ENCODE measurements around the gene CATSPER1. TPM values are rescaled to one million over a fixed set of nuclear protein-coding genes. Genes with fewer than 3 reads are reported as not detected.

Gene CATSPER1
- polyA plus RNA-seq, 1 of the 3 experiments (the other 2 are of a cell fraction) = 2.2 TPM

- DNase-seq = peak; percentile 35
- Histone ChIP-seq H3K79me2 (ENCODE audit: insufficient read depth) (no peaks in the 10 kb centered on the region), H3K4me2 (no peak overlapping the region), H3K27ac (ENCODE audit: low read depth in 2 of 2, low read length in 1 of 2) (no peak overlapping the region), H3F3A (replicated peaks; ENCODE audit: insufficient read depth) (peaks cover 12% of the 10 kb centered on the region), H4K20me1 (ENCODE audit: insufficient read depth) (no peaks in the 10 kb centered on the region), H2AFZ (ENCODE audit: low read depth) (no peak overlapping the region), H3K36me3 (replicated peaks in 1 of 2; ENCODE audit: control insufficient read depth in 1 of 2, insufficient read depth in 2 of 2, low read length in 1 of 2) (peaks cover 3 to 23% of the 10 kb centered on the region in 2 experiments), H3K9ac (no peak overlapping the region), H3K9me3 (no peaks in the 10 kb centered on the region), H3K4me1 (ENCODE audit: control insufficient read depth in 1 of 2, insufficient read depth in 2 of 2, low read depth in 1 of 2, low read length in 1 of 2) (no peaks in the 10 kb centered on the region), H3K9me2 (no peaks in the 10 kb centered on the region), H3K27me3 (ENCODE audit: insufficient read depth) (no peaks in the 10 kb centered on the region), H3K4me3 (ENCODE audit: low read depth in 2 of 2, low read length in 1 of 2) (no peak overlapping the region)
- ChIA-PET POLR2A (no interaction called here), CTCF (interaction anchor here (1.3 to 20.1 kb wide), 2 partner anchors 10 to 95 kb away, joined by 3 to 261 read pairs; partner anchors contain the start of genes CCDC85B, CTSW and FIBP)
- 88% methylated on average over 10 of the region's 16 CpGs for WGBS (ENCODE audit: low lambda C conversion rate)
- TF ChIP-seq EP300 (IDR thresholded peaks at IDR 0.05; ENCODE audit: borderline replicate concordance in 1 of 2, low read depth in 1 of 2, low read length in 1 of 2) = no peak
These were observed 44.1 kb downstream of the CATSPER1 start for GRCh38 chr11:65981972-65982823.

- POLR2A ChIA-PET = interaction anchor here (1.3 kb wide), 1 partner anchor 92 kb away, joined by 3 read pairs; the partner anchor contains the start of gene FIBP
- no peak overlapping the region for H3K4me2 ChIP-seq
These were observed 45.1 kb downstream of the CATSPER1 start for GRCh38 chr11:65981101-65981740.

DNA sequence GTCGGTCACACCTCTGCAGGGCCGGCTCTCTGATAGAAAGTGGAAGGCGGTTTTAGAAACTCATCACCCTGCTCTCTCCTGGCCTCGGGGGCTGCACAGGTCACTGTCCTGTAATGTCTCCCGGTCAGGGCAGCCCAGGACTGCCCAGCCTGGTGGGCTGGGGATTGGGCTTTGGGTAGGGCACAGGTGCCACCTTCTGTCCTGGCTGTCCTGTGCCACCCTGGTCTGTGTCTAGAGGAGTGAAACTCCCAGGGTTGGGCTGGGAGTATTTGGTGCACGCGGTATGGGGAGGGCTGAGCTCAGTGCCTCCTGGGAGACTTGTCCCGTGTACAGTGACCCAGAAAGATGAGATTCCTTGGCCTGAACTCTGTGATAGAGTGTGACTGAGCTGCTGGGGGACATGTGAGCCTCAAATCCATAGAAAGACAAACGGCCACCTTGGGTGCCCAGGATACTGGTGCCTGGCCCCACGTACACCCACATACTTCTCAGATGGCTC lies 47.0 kb downstream of the CATSPER1 start:
- H3K27ac ChIP-seq (ENCODE audit: low read depth in 2 of 2, low read length in 1 of 2) = no peak overlapping the region
- H3K36me3 ChIP-seq (replicated peaks in 1 of 2; ENCODE audit: control insufficient read depth in 1 of 2, insufficient read depth in 2 of 2, low read length in 1 of 2) = peaks cover 3 to 37% of the 10 kb centered on the region in 2 experiments
- no peak for TF ChIP-seq JUND (IDR thresholded peaks at IDR 0.05)
- TF ChIP-seq, protein P1, sequence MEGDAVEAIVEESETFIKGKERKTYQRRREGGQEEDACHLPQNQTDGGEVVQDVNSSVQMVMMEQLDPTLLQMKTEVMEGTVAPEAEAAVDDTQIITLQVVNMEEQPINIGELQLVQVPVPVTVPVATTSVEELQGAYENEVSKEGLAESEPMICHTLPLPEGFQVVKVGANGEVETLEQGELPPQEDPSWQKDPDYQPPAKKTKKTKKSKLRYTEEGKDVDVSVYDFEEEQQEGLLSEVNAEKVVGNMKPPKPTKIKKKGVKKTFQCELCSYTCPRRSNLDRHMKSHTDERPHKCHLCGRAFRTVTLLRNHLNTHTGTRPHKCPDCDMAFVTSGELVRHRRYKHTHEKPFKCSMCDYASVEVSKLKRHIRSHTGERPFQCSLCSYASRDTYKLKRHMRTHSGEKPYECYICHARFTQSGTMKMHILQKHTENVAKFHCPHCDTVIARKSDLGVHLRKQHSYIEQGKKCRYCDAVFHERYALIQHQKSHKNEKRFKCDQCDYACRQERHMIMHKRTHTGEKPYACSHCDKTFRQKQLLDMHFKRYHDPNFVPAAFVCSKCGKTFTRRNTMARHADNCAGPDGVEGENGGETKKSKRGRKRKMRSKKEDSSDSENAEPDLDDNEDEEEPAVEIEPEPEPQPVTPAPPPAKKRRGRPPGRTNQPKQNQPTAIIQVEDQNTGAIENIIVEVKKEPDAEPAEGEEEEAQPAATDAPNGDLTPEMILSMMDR (IDR thresholded peaks at IDR 0.05) = no peak
- no peaks in the 10 kb centered on the region for H3K4me1 ChIP-seq (ENCODE audit: control insufficient read depth in 1 of 2, insufficient read depth in 2 of 2, low read depth in 1 of 2, low read length in 1 of 2)
- no peaks in the 10 kb centered on the region for H3K79me2 ChIP-seq (ENCODE audit: insufficient read depth)
- DNase-seq = peak; percentile 27
- ChIA-PET POLR2A (interaction anchor here (1.0 kb wide), 1 partner anchor 28 kb away, joined by 3 read pairs; no protein-coding TSS in a partner anchor), CTCF (interaction anchor here (1.3 to 20.1 kb wide), 4 partner anchors 9 to 130 kb away, joined by 3 to 261 read pairs (median 12); partner anchors contain the start of genes CCDC85B, CTSW and FIBP)
- H3K27me3 ChIP-seq (ENCODE audit: insufficient read depth) = no peaks in the 10 kb centered on the region
- no peak overlapping the region for H3K4me3 ChIP-seq (ENCODE audit: low read depth in 2 of 2, low read length in 1 of 2)
- H3K4me2 ChIP-seq = no peak overlapping the region
- H4K20me1 ChIP-seq (ENCODE audit: insufficient read depth) = no peaks in the 10 kb centered on the region
- no peaks in the 10 kb centered on the region for H3K9me2 ChIP-seq
- 85% methylated on average over 7 of the region's 10 CpGs for WGBS (ENCODE audit: low lambda C conversion rate)
- H3K9ac ChIP-seq = no peak overlapping the region
- H3K9me3 ChIP-seq = no peaks in the 10 kb centered on the region
- H3F3A ChIP-seq (replicated peaks; ENCODE audit: insufficient read depth) = peaks cover 12% of the 10 kb centered on the region
- H2AFZ ChIP-seq (ENCODE audit: low read depth) = no peak overlapping the region

More at GRCh38 chr11:65981101-65981740, 45.1 kb downstream of the CATSPER1 start:
- Histone ChIP-seq H3K9ac (no peak overlapping the region), H3K9me2 (no peaks in the 10 kb centered on the region), H3K4me1 (ENCODE audit: control insufficient read depth in 1 of 2, insufficient read depth in 2 of 2, low read depth in 1 of 2, low read length in 1 of 2) (no peaks in the 10 kb centered on the region), H3K36me3 (replicated peaks in 1 of 2; ENCODE audit: control insufficient read depth in 1 of 2, insufficient read depth in 2 of 2, low read length in 1 of 2) (peaks cover 3 to 32% of the 10 kb centered on the region in 2 experiments), H4K20me1 (ENCODE audit: insufficient read depth) (no peaks in the 10 kb centered on the region), H3K9me3 (no peaks in the 10 kb centered on the region), H3F3A (replicated peaks; ENCODE audit: insufficient read depth) (peaks cover 12% of the 10 kb centered on the region), H3K4me3 (ENCODE audit: low read depth in 2 of 2, low read length in 1 of 2) (no peak overlapping the region), H3K27ac (ENCODE audit: low read depth in 2 of 2, low read length in 1 of 2) (no peak overlapping the region), H3K79me2 (ENCODE audit: insufficient read depth) (no peaks in the 10 kb centered on the region), H3K27me3 (ENCODE audit: insufficient read depth) (no peaks in the 10 kb centered on the region), H2AFZ (ENCODE audit: low read depth) (no peak overlapping the region)
- peak; percentile 30 for DNase-seq
- CTCF ChIA-PET = interaction anchor here (1.0 to 20.1 kb wide), 3 partner anchors 9 to 94 kb away, joined by 3 to 261 read pairs (median 5); partner anchors contain the start of genes CCDC85B, CTSW and FIBP
- 87% methylated on average over 11 of the region's 12 CpGs for WGBS (ENCODE audit: low lambda C conversion rate)
- TF ChIP-seq JUND (IDR thresholded peaks at IDR 0.05) (no peak), IRF3 (IDR thresholded peaks at IDR 0.05; ENCODE audit: low read depth, low read length) (no peak)

Data from SK-N-SH (cell line).